A549 (cell line): Measurements from ENCODE around the gene CMTM2. TPM values are rescaled to one million over a fixed set of nuclear protein-coding genes. Genes with fewer than 3 reads are reported as not detected.

Experiments used
- ATAC-seq, 2 experiments: fragments of 200-7000 bp in 1 of 2; fragments of >200 bp in 1 of 2; cut with Nextera tagmentation in 1 of 2; cut with Tn5 transposase in 1 of 2; 3 replicates each; pipeline versions ENCODE4 v1.8.0 to v1.9.1; 2018 to 2020; ENCODE audit warnings: mild to moderate bottlenecking in 1 of 2, moderate library complexity in 1 of 2
- CTCF ChIA-PET: fragments of 300-600 bp; sonication (Branson Sonifier 250); formaldehyde crosslinking; extraction: SDS; loops from one replicate; lab custom pipeline; 2021; ENCODE audit warnings: antibody characterized with exemption, inconsistent platforms; lab: Yijun Ruan, JAX
- POLR2A ChIA-PET: fragments of 350-600 bp; formaldehyde crosslinking; extraction: SDS; loops from one replicate; lab custom pipeline; 2021; ENCODE audit warnings: antibody characterized with exemption, inconsistent platforms; lab: Yijun Ruan, JAX
- DNase-seq, 2 experiments: peaks; one replicate each; pipeline versions ENCODE4 v3.0.0 to v3.0.0-alpha.2; 2011 to 2016; ENCODE audit warnings: low read depth in 1 of 2, low spot score in 1 of 2
- FAIRE-seq: peaks from 2 replicates; lab custom pipeline; 2011; peaks lifted over from hg19 to GRCh38; lab: Jason Lieb, UNC
- H3K27ac ChIP-seq, 2 experiments: fragments of >200 bp; sonication (Bioruptor Twin); formaldehyde crosslinking; 3 replicates each; pipeline ENCODE4 v1.5.1; 2016 to 2017
- H3K4me1 ChIP-seq: fragments of >200 bp; sonication (Bioruptor Twin); formaldehyde crosslinking; 3 replicates; pipeline ENCODE4 v1.6.1; 2016
- H3K4me2 ChIP-seq: fragments of >200 bp; sonication (Bioruptor Twin); formaldehyde crosslinking; 3 replicates; pipeline ENCODE4 v1.6.1; 2016
- H3K4me3 ChIP-seq: fragments of >200 bp; sonication (Bioruptor Twin); formaldehyde crosslinking; 3 replicates; pipeline ENCODE4 v1.5.1; 2016
- H3K9me3 ChIP-seq: fragments of >200 bp; sonication (Bioruptor Twin); formaldehyde crosslinking; 3 replicates; pipeline ENCODE4 v1.6.1; 2016
- BHLHE40 ChIP-seq: IDR thresholded peaks from 2 replicates; pipeline ENCODE4 v1.6.1; 2012; ENCODE audit warnings: low read depth, low read length, inconsistent platforms
- CBX2 ChIP-seq: fragments of 200-600 bp; sonication (generic); IDR thresholded peaks from 2 replicates; pipeline ENCODE4 v1.6.1; 2016; ENCODE audit warnings: low read depth, mild to moderate bottlenecking, borderline replicate concordance
- CHD4 ChIP-seq: fragments of 200-600 bp; sonication (generic); IDR thresholded peaks from 2 replicates; pipeline ENCODE4 v1.6.1; 2016; ENCODE audit warnings: antibody characterized with exemption, mild to moderate bottlenecking, borderline replicate concordance
- E2F6 ChIP-seq: IDR thresholded peaks from 2 replicates; pipeline ENCODE4 v1.6.1; 2012; ENCODE audit warnings: low read depth, borderline replicate concordance
- EP300 ChIP-seq, 2 experiments: fragments of >200 bp; sonication (Bioruptor Twin); formaldehyde crosslinking; IDR thresholded peaks; 2 replicates in 1 of 2; 3 replicates in 1 of 2; pipeline ENCODE4 v1.6.1; 2016 to 2017
- ESRRA ChIP-seq: fragments of 150-350 bp; IDR thresholded peaks from 2 replicates; pipeline ENCODE4 v1.6.1; 2014; ENCODE audit warnings: mild to moderate bottlenecking, low read length, borderline replicate concordance
- FOSL2 ChIP-seq, 2 experiments: fragments of 450-650 bp in 1 of 2; fragments of >200 bp in 1 of 2; sonication (Bioruptor Twin) in 1 of 2; formaldehyde crosslinking; IDR thresholded peaks; 2 replicates each; pipeline versions ENCODE4 v1.5.0 to v1.6.1; 2016 to 2020; ENCODE audit warnings: mild to moderate bottlenecking in 1 of 2, moderate library complexity in 1 of 2
- FOXS1 ChIP-seq: fragments of 250-450 bp; sonication (Bioruptor Pico); IDR thresholded peaks from 2 replicates; pipeline ENCODE4 v1.5.0; 2020; ENCODE audit warnings: mild to moderate bottlenecking, moderate library complexity
- GATA3 ChIP-seq: IDR thresholded peaks from 2 replicates; pipeline ENCODE4 v1.6.1; 2012; ENCODE audit warnings: borderline replicate concordance
- HEYL ChIP-seq: fragments of 250-450 bp; sonication (Bioruptor Pico); IDR thresholded peaks from 2 replicates; pipeline ENCODE4 v1.8.0; 2021; ENCODE audit warnings: mild to moderate bottlenecking, moderate library complexity
- HMGXB4 ChIP-seq: fragments of 250-450 bp; sonication (Bioruptor Pico); IDR thresholded peaks from 2 replicates; pipeline ENCODE4 v1.5.0; 2021; ENCODE audit warnings: mild to moderate bottlenecking, moderate library complexity, borderline replicate concordance
- HOXB13 ChIP-seq: fragments of 250-450 bp; sonication (Bioruptor Pico); IDR thresholded peaks from 2 replicates; pipeline ENCODE4 v1.5.0; 2020; ENCODE audit warnings: low read depth, mild to moderate bottlenecking, moderate library complexity
- JUN ChIP-seq, 2 experiments: fragments of >200 bp; sonication (Bioruptor Twin); formaldehyde crosslinking; IDR thresholded peaks; 2 replicates in 1 of 2; 3 replicates in 1 of 2; pipeline ENCODE4 v1.6.1; 2016 to 2017
- JUNB ChIP-seq: fragments of >200 bp; sonication (Bioruptor Twin); formaldehyde crosslinking; IDR thresholded peaks from 2 replicates; pipeline ENCODE4 v1.6.1; 2016
- KDM1A ChIP-seq: fragments of 200-600 bp; sonication (generic); IDR thresholded peaks from 2 replicates; pipeline ENCODE4 v1.6.1; 2016; ENCODE audit warnings: low read depth, mild to moderate bottlenecking
- KDM5A ChIP-seq: fragments of 200-600 bp; sonication (generic); IDR thresholded peaks from 2 replicates; pipeline ENCODE4 v1.6.1; 2016; ENCODE audit warnings: antibody characterized with exemption, mild to moderate bottlenecking
- MAFK ChIP-seq: fragments of 450-650 bp; IDR thresholded peaks from 2 replicates; pipeline ENCODE4 v1.6.1; 2014; ENCODE audit not compliant: partially characterized antibody
- NR3C1 ChIP-seq: fragments of >200 bp; sonication (Bioruptor Twin); formaldehyde crosslinking; IDR thresholded peaks from 3 replicates; pipeline ENCODE4 v1.6.1; 2017
- POLR2A ChIP-seq: IDR thresholded peaks from 2 replicates; pipeline ENCODE4 v1.6.1; 2012; ENCODE audit warnings: mild to moderate bottlenecking, low read length
- POLR2AphosphoS2 ChIP-seq: conservative IDR thresholded peaks from 2 replicates; pipeline ENCODE4 v1.6.1; 2012; ENCODE audit warnings: low read length, improper control_type of control experiment, inconsistent platforms
- RARB ChIP-seq: fragments of 250-450 bp; sonication (Bioruptor Pico); IDR thresholded peaks from 2 replicates; pipeline ENCODE4 v1.8.0; 2021; ENCODE audit warnings: mild to moderate bottlenecking, moderate library complexity
- RCOR1 ChIP-seq: fragments of 150-350 bp; IDR thresholded peaks from 2 replicates; pipeline ENCODE4 v1.6.1; 2014; ENCODE audit warnings: antibody characterized with exemption, low read length, low read depth
- REST ChIP-seq: fragments of 200-600 bp; sonication (generic); IDR thresholded peaks from 2 replicates; pipeline ENCODE4 v1.6.1; 2016; ENCODE audit warnings: antibody characterized with exemption, mild to moderate bottlenecking, moderate library complexity
- SREBF2 ChIP-seq: fragments of 450-650 bp; IDR thresholded peaks from 2 replicates; pipeline ENCODE4 v1.6.1; 2014; ENCODE audit warnings: mild to moderate bottlenecking, moderate library complexity
- TP53 ChIP-seq: fragments of 250-450 bp; sonication (Bioruptor Pico); IDR thresholded peaks from 2 replicates; pipeline ENCODE4 v1.5.0; 2021; ENCODE audit warnings: mild to moderate bottlenecking, moderate library complexity
- ZC3H11A ChIP-seq: fragments of 450-650 bp; IDR thresholded peaks from 2 replicates; pipeline ENCODE4 v1.6.1; 2014; ENCODE audit warnings: antibody characterized with exemption, mild to moderate bottlenecking
- ZFP36 ChIP-seq: fragments of 450-650 bp; IDR thresholded peaks from 2 replicates; pipeline ENCODE4 v1.6.1; 2014; ENCODE audit warnings: borderline replicate concordance; ENCODE audit not compliant: partially characterized antibody
- ZNF302 ChIP-seq: fragments of 250-450 bp; sonication (Bioruptor Pico); IDR thresholded peaks from 2 replicates; pipeline ENCODE4 v1.9.0; 2021; ENCODE audit warnings: inconsistent platforms, mild to moderate bottlenecking, moderate library complexity
- ZSCAN20 ChIP-seq: fragments of 250-450 bp; sonication (Bioruptor Pico); IDR thresholded peaks from 2 replicates; pipeline ENCODE4 v1.8.0; 2022; ENCODE audit warnings: mild to moderate bottlenecking, moderate library complexity
- WGBS: methylation state at CpG from one replicate; pipeline ENCODE4 v1.1.6; 2017; ENCODE audit errors: missing lambda C conversion rate; 5-methylcytosine and 5-hydroxymethylcytosine counted together
- polyA plus RNA-seq, 4 experiments: library from polyadenylated mRNA; depleted of rRNA in 3 of 4; stranded (reverse); fragments of >200 nt; fragmentation: RNase III in 1 of 4; extraction: RNeasy Plus Mini Kit Qiagen cat#74134 plus additional on column Dnase treatment in 1 of 4; gene quantifications; 2 replicates in 3 of 4; 3 replicates in 1 of 4; pipeline ENCODE4 v1.2.3, GENCODE V29; 2011 to 2017
- TF ChIP-seq, protein P1 (sequence below): fragments of 150-350 bp; IDR thresholded peaks from 2 replicates; pipeline ENCODE4 v1.6.1; 2014; ENCODE audit warnings: low read depth, mild to moderate bottlenecking, low read length
- TF ChIP-seq, protein P2 (sequence below): fragments of >200 bp; sonication (Bioruptor Twin); formaldehyde crosslinking; IDR thresholded peaks from 3 replicates; pipeline ENCODE4 v1.5.1; 2016

CMTM2 gene
- polyA plus RNA-seq, 2 of the 4 experiments (the other 2 are of a cell fraction): 0.15 TPM; not detected in 1

GRCh38 chr16:66603537-66604375 lies 24.5 kb downstream of the CMTM2 start:
- peak; percentile 70 to 87 for DNase-seq
- H3K27ac ChIP-seq: peak overlapping the region; percentile 99
- TF ChIP-seq FOXS1 (CRISPR knock-in tag) (peak; percentile 82; the same call in 1 of the 2 replicates), BHLHE40 (no peak), ZFP36 (no peak), ZC3H11A (no peak), HMGXB4 (CRISPR knock-in tag) (no peak), JUNB (no peak), TP53 (CRISPR knock-in tag) (peak; percentile 27; the same call in 1 of the 2 replicates), GATA3 (no peak), KDM1A (no peak), REST (no peak), FOSL2 (IDR thresholded peaks at IDR 0.05) (no peak), FOSL2 (CRISPR knock-in tag; IDR thresholded peaks at IDR 0.05) (no peak), POLR2A (peak; percentile 55), HOXB13 (peak; percentile 88; the same call in 1 of the 2 replicates), CBX2 (no peak), RCOR1 (no peak), ESRRA (no peak), ZSCAN20 (CRISPR knock-in tag) (peak; percentile 92), RARB (CRISPR knock-in tag) (0 out of 2 replicates have a peak, but pooled peaks have one; percentile 42), SREBF2 (no peak), E2F6 (no peak), EP300 (IDR thresholded peaks at IDR 0.05) (no peak), POLR2AphosphoS2 (no peak), MAFK (no peak), ZNF302 (CRISPR knock-in tag) (peak; percentile 92), NR3C1 (no peak), CHD4 (no peak), KDM5A (no peak), HEYL (CRISPR knock-in tag) (peak; percentile 86; the same call in 1 of the 2 replicates), JUN (IDR thresholded peaks at IDR 0.05) (peak in 1 of 2 experiments; percentile 44; a peak in 2 of 5 replicates)
- TF ChIP-seq, protein P1, sequence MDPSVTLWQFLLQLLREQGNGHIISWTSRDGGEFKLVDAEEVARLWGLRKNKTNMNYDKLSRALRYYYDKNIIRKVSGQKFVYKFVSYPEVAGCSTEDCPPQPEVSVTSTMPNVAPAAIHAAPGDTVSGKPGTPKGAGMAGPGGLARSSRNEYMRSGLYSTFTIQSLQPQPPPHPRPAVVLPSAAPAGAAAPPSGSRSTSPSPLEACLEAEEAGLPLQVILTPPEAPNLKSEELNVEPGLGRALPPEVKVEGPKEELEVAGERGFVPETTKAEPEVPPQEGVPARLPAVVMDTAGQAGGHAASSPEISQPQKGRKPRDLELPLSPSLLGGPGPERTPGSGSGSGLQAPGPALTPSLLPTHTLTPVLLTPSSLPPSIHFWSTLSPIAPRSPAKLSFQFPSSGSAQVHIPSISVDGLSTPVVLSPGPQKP: no peak
- TF ChIP-seq, protein P2, sequence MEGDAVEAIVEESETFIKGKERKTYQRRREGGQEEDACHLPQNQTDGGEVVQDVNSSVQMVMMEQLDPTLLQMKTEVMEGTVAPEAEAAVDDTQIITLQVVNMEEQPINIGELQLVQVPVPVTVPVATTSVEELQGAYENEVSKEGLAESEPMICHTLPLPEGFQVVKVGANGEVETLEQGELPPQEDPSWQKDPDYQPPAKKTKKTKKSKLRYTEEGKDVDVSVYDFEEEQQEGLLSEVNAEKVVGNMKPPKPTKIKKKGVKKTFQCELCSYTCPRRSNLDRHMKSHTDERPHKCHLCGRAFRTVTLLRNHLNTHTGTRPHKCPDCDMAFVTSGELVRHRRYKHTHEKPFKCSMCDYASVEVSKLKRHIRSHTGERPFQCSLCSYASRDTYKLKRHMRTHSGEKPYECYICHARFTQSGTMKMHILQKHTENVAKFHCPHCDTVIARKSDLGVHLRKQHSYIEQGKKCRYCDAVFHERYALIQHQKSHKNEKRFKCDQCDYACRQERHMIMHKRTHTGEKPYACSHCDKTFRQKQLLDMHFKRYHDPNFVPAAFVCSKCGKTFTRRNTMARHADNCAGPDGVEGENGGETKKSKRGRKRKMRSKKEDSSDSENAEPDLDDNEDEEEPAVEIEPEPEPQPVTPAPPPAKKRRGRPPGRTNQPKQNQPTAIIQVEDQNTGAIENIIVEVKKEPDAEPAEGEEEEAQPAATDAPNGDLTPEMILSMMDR: no peak

More at GRCh38 chr16:66603537-66604375, 24.5 kb downstream of the CMTM2 start:
- WGBS: 14% methylated on average over 32 of the region's 32 CpGs
- no peaks in the 10 kb centered on the region for H3K9me3 ChIP-seq
- peaks cover 27% of the 10 kb centered on the region for H3K4me1 ChIP-seq
- ChIA-PET CTCF (interaction anchor here (0.7 to 1.9 kb wide), 11 partner anchors 14 to 246 kb away, joined by 3 to 11 read pairs (median 3); no protein-coding TSS in a partner anchor), POLR2A (interaction anchor here (0.9 to 2.5 kb wide), 7 partner anchors 34 to 197 kb away, joined by 3 to 13 read pairs (median 6); partner anchors contain the start of gene CKLF)
- no peak for FAIRE-seq
- peak overlapping the region; percentile 80 for H3K4me2 ChIP-seq
- H3K4me3 ChIP-seq: peak overlapping the region; percentile 86
- peak; percentile 67 to 68 for ATAC-seq
